Osteoblast (primary cell): ENCODE results near the gene RDM1. TPM values are rescaled to one million over a fixed set of nuclear protein-coding genes. Genes with fewer than 3 reads are reported as not detected.
"Not testable (repeated sequence)": the region's sequence is repeated elsewhere in the genome, so short reads cannot be mapped to it uniquely, and the experiment has no call there.

Source experiments
- DNase-seq: peaks from one replicate; pipeline ENCODE4 v3.0.0; 2011; ENCODE audit warnings: low spot score, mixed read lengths; ENCODE audit not compliant: insufficient read length; ENCODE audit errors: missing footprints
- H2AFZ ChIP-seq: 2 replicates; pipeline ENCODE4 v1.6.0; 2011; ENCODE audit warnings: mild to moderate bottlenecking, low read length
- H3K27ac ChIP-seq: 2 replicates; pipeline ENCODE4 v1.5.1; 2011; ENCODE audit warnings: mild to moderate bottlenecking, low read depth, low read length, moderate library complexity
- H3K27me3 ChIP-seq: 2 replicates; pipeline ENCODE4 v1.6.0; 2012; ENCODE audit warnings: mild to moderate bottlenecking, control low read depth, inconsistent platforms, low read length, moderate library complexity; ENCODE audit not compliant: insufficient read depth
- H3K36me3 ChIP-seq: 2 replicates; pipeline ENCODE4 v1.5.1; 2011; ENCODE audit warnings: mild to moderate bottlenecking, low read length, control low read depth, moderate library complexity; ENCODE audit not compliant: insufficient read depth
- H3K4me1 ChIP-seq: 2 replicates; pipeline ENCODE4 v1.5.1; 2011; ENCODE audit warnings: mild to moderate bottlenecking, low read length, control low read depth, moderate library complexity; ENCODE audit not compliant: insufficient read depth
- H3K4me2 ChIP-seq: 2 replicates; pipeline ENCODE4 v1.6.0; 2011; ENCODE audit warnings: mild to moderate bottlenecking, low read length; ENCODE audit not compliant: insufficient read depth
- H3K4me3 ChIP-seq: fragments of 200-600 bp; sonication (generic); 3 replicates; pipeline ENCODE4 v1.5.1; 2012; ENCODE audit warnings: mild to moderate bottlenecking, low read length, inconsistent platforms; ENCODE audit not compliant: insufficient read depth
- H3K79me2 ChIP-seq: 2 replicates; pipeline ENCODE4 v1.6.0; 2012; ENCODE audit warnings: mild to moderate bottlenecking, low read length, control low read depth, inconsistent platforms; ENCODE audit not compliant: insufficient read depth
- H3K9me3 ChIP-seq: 2 replicates; pipeline ENCODE4 v1.5.1; 2011; ENCODE audit warnings: low read depth, low read length, control low read depth
- H4K20me1 ChIP-seq: 2 replicates; pipeline ENCODE4 v1.6.0; 2012; ENCODE audit warnings: mild to moderate bottlenecking, low read length, control low read depth; ENCODE audit not compliant: insufficient read depth
- CTCF ChIP-seq: IDR thresholded peaks from 2 replicates; pipeline ENCODE4 v1.5.1; 2011; ENCODE audit warnings: mild to moderate bottlenecking, low read depth, low read length, moderate library complexity; ENCODE audit errors: extremely low read depth
- total RNA-seq: library from RNA; depleted of rRNA; stranded (reverse); fragments of >200 nt; gene quantifications from 2 replicates; pipeline ENCODE4 v1.2.3, GENCODE V29; 2012

The RDM1 gene
- total RNA-seq, 1 donor: 0.36 TPM

GRCh38 chr17:35900708-35901480 lies 29.7 kb downstream of the RDM1 start:
- Histone ChIP-seq H2AFZ (peak overlapping the region; percentile 50), H4K20me1 (no peaks in the 10 kb centered on the region), H3K4me1 (peaks cover 16% of the 10 kb centered on the region), H3K79me2 (no peaks in the 10 kb centered on the region), H3K4me2 (peak overlapping the region; percentile 54), H3K9me3 (no peaks in the 10 kb centered on the region), H3K36me3 (no peaks in the 10 kb centered on the region), H3K4me3 (no peak overlapping the region), H3K27ac (no peak overlapping the region), H3K27me3 (peaks cover 3% of the 10 kb centered on the region)
- no peak for DNase-seq
- no peak for TF ChIP-seq CTCF

- H3K36me3 ChIP-seq: no peaks in the 10 kb centered on the region
- H2AFZ ChIP-seq: no peak overlapping the region
- no peaks in the 10 kb centered on the region for H3K9me3 ChIP-seq
- H3K4me2 ChIP-seq: peak overlapping the region; percentile 54
- no peaks in the 10 kb centered on the region for H3K79me2 ChIP-seq
- H3K27ac ChIP-seq: no peak overlapping the region
- no peak for DNase-seq
- no peak overlapping the region for H3K4me3 ChIP-seq
- H4K20me1 ChIP-seq: no peaks in the 10 kb centered on the region
- H3K4me1 ChIP-seq: peaks cover 23% of the 10 kb centered on the region
- no peak for TF ChIP-seq CTCF
- peaks cover 3% of the 10 kb centered on the region for H3K27me3 ChIP-seq
These were observed 30.3 kb downstream of the RDM1 start for GRCh38 chr17:35900280-35900679.

DNA sequence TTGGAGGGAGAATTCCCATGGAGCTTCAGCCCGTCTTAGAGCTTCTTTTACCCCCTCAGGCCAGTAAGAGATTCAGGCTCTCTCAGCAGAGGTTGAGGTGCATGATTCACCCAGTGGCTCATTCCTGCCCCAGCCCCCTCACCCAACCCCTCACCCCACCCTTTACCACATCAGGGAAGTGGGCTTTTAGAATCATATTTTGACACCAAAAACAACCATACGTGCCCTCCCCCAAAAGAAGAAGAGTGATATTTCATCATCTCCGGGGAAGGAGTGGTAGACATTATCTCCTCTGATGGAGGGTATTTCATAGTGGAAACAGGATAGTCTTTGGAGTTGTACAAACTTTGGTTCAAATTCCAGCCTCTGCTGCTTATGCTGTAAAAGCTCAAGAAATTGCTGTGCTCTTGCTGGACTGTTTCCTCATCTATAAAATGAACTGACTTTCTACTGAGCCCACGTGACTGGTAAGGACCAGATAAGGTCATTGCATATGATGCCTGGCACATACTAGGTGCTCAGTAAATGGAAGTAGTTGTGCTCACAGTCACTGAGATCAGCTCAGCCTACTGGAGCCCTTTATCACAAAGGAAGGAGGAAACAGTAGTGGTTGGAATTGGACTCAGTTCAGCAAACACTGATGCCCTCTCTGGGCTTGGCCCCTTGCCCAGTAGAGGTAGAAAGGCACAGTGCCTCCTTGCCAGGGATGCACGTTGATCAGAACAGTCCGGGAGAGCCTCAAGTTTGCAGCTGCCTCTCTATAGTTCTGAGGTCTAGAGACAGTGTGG lies 32.1 kb downstream of the RDM1 start:
- no peak overlapping the region for H3K4me2 ChIP-seq

DNA sequence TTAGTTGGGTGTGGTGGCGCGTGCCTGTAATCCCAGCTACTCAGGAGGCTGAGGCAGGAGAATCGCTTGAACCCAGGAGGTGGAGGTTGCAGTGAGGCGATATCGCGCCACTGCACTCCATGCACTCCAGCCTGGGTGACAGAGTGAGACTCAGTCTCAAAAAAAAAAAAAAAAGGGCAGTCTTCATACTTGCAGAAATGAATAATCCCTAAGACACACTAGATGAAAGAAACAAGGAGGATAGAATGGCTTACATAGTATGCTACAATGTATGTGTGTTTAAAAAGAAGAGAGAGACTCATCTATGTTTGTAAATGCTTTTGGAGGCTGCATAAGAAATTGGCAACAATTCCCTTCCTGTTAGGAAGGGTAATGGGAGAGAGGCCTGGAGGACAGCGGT lies 32.8 kb downstream of the RDM1 start:
- not testable (repeated sequence) for H3K4me3 ChIP-seq, H3K4me2 ChIP-seq, H3K27me3 ChIP-seq, H3K9me3 ChIP-seq, H3K36me3 ChIP-seq, DNase-seq, H3K27ac ChIP-seq, H2AFZ ChIP-seq, H3K79me2 ChIP-seq, H4K20me1 ChIP-seq
- peaks cover 29% of the 10 kb centered on the region for H3K4me1 ChIP-seq

More for the DNA sequence above, 32.1 kb downstream of the RDM1 start:
- no peak overlapping the region for H3K4me3 ChIP-seq
- H3K27me3 ChIP-seq: peaks cover 3% of the 10 kb centered on the region
- no peaks in the 10 kb centered on the region for H4K20me1 ChIP-seq
- H3K27ac ChIP-seq: no peak overlapping the region
- no peak for TF ChIP-seq CTCF
- H3K36me3 ChIP-seq: no peaks in the 10 kb centered on the region
- peaks cover 26% of the 10 kb centered on the region for H3K4me1 ChIP-seq
- no peaks in the 10 kb centered on the region for H3K9me3 ChIP-seq
- no peaks in the 10 kb centered on the region for H3K79me2 ChIP-seq
- H2AFZ ChIP-seq: no peak overlapping the region
- DNase-seq: no peak
